Hippocampal formation (tissue), 2 donors: ENCODE results near the gene PLS3.

Experiments used
- DNase-seq, 2 donors: peaks; one replicate each; lab custom pipeline; 2025; lab: John Stamatoyannopoulos, UW

The PLS3 gene

DNA sequence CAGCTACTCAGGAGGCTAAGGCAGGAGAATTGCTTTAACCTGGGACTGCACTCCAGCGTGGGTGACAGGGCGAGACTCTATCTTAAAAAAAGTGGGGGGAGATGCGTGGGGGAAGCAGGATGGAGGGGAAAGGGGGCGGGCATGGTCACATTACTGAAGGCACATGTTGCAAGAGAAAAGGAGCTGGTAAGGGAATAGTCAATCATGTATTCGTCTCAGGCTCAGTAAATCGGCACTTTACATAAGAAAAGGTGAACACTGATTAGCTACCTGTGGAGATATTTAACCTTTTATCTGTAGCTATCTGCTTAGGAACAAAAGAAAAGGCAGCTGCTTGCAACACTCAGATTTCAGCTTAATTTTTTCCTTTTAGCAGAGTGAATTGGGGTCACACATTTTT lies 132.5 kb downstream of the PLS3 start:
- no peak for DNase-seq

DNA sequence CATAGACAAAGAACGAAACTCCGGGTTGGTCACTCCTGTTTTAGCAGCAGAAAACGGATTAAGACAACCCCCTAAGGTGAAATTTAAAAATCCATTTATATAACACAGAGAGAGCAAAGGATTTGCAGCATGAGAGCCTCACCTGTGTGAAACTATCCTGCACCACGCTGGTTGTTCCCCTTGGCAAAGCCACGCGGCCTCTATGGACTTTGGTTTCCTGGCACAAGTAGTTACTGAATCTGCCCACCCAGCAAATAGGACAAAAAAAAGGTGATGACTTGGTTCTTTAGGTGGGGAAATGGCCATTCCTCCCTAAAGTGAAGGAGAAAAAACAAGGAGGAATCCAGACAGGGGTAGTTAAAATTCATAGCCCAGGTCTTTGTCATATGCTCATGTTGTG lies 133.1 kb downstream of the PLS3 start:
- no peak for DNase-seq

DNA sequence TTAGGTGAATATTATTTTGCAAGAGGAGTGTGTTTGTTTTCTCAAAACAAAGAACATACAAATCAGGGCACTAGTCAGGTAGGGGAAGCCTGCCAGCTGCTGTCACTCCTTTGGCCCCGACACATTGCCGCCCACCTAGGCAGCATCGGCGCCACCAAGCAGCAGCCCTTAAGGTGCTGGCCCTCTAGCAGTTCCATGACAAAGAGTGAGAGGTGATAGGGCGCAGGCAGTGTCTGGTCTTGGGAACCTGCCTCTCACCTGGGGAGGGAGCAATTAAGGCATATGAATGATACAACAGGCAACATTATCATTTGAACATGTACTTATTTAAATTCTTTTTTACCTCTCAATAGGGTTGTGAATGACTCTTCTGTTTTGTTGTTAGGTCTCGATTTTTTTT lies 135.1 kb downstream of the PLS3 start:
- no peak for DNase-seq

DNA sequence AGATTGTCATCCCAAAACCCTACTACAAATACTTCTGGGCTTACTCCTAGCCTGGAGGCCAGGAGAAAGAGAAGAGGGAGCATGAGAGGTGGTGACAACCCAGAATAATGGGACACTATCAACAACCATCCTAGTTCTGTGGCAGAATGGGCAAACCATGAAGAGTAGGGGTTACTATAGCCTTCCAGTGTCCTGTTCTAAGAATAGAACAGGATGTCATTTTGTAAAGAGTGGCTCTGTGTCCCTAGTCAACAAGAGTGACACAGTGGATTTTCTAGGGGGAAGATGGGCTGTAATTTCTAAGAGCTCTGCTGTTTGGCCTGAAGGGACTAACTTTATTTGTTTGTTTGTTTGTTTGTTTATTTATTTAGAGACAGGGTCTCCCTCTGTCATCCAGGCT lies 136.0 kb downstream of the PLS3 start:
- DNase-seq: no peak

DNA sequence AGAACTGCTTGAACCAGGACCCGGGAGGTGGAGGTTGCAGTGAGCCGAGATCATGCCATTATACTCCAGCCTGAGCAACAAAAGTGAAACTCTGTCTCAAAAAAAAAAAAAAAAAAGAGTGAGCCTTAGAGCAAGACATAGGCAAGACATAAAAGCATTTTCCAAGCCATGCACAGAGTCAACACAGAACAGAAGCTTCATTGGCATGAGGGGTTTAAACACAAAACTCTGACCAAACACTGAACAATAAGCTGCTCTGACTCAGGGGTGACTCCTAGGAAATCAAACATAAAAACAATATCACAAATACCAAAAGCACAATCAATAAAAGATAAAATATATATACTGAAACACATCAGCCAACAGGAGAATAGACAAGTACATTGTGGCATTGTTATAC lies 136.8 kb downstream of the PLS3 start:
- no peak for DNase-seq
